ENCODE data around the gene HOXA10.

Gene HOXA10

GRCh38 chr7:27146491-27147198 is 27.5 kb downstream of the HOXA10 start:
- no peak for DNase-seq (ENCODE audit: low read depth in 2 of 2)

- DNase-seq (ENCODE audit: low read depth in 2 of 2), result no peak
Measured at GRCh38 chr7:27145914-27146412, 28.2 kb downstream of the HOXA10 start.

GRCh38 chr7:27145165-27145913 is 28.8 kb downstream of the HOXA10 start:
- no peak for DNase-seq (ENCODE audit: low read depth in 2 of 2)

GRCh38 chr7:27144781-27145164 is 29.3 kb downstream of the HOXA10 start:
- no peak for DNase-seq (ENCODE audit: low read depth in 2 of 2)

GRCh38 chr7:27143950-27144780 is 30.0 kb downstream of the HOXA10 start:
- DNase-seq (ENCODE audit: low read depth in 2 of 2), result no peak

- DNase-seq (ENCODE audit: low read depth in 2 of 2), result no peak
Measured at GRCh38 chr7:27143023-27143949, 30.8 kb downstream of the HOXA10 start, which contains the start of gene HOXA5. Gene HOXA5 (minus strand): TSS chr7:27143681. CDS start chr7:27143607, 74 bp downstream.

- DNase-seq (ENCODE audit: low read depth in 2 of 2), result no peak
Measured at GRCh38 chr7:27142580-27143022, 31.5 kb downstream of the HOXA10 start.

GRCh38 chr7:27141923-27142579 is 32.1 kb downstream of the HOXA10 start:
- no peak for DNase-seq (ENCODE audit: low read depth in 2 of 2)

GRCh38 chr7:27141137-27141922 is 32.8 kb downstream of the HOXA10 start:
- no peak for DNase-seq (ENCODE audit: low read depth in 2 of 2)

- no peak for DNase-seq (ENCODE audit: low read depth in 2 of 2)
Measured at GRCh38 chr7:27140126-27140857, 33.8 kb downstream of the HOXA10 start.

GRCh38 chr7:27139334-27140125 is 34.6 kb downstream of the HOXA10 start:
- DNase-seq (ENCODE audit: low read depth in 2 of 2), result no peak

GRCh38 chr7:27138985-27139333 is 35.2 kb downstream of the HOXA10 start:
- DNase-seq (ENCODE audit: low read depth in 2 of 2), result no peak

- no peak for DNase-seq (ENCODE audit: low read depth in 2 of 2)
Measured at GRCh38 chr7:27138472-27138871, 35.6 kb downstream of the HOXA10 start.

GRCh38 chr7:27137640-27138315 is 36.3 kb downstream of the HOXA10 start:
- no peak for DNase-seq (ENCODE audit: low read depth in 2 of 2)

- DNase-seq (ENCODE audit: low read depth in 2 of 2), result no peak
Measured at GRCh38 chr7:27134392-27134791, 39.7 kb downstream of the HOXA10 start.

GRCh38 chr7:27133409-27134231 is 40.5 kb downstream of the HOXA10 start:
- DNase-seq (ENCODE audit: low read depth in 2 of 2), result no peak

- no peak for DNase-seq (ENCODE audit: low read depth in 2 of 2)
Measured at GRCh38 chr7:27132978-27133377, 41.1 kb downstream of the HOXA10 start.

Data from stimulated activated CD8-positive, alpha-beta memory T cell treated with anti-CD3 and anti-CD28 coated beads, Interleukin-7, amount 100 ng/mL, for 1 hour (primary cell).